Endodermal cell (in vitro differentiated cells): ENCODE measurements around the gene PTBP1. TPM values are rescaled to one million over a fixed set of nuclear protein-coding genes. Genes with fewer than 3 reads are reported as not detected.
A peak's percentile ranks its signal among the peaks of the same experiment; 100 is the strongest.

ENCODE experiments used
- DNase-seq: peaks from one replicate; pipeline ENCODE4 v3.0.0-alpha.2; 2017
- H3K27ac ChIP-seq: 2 replicates; pipeline ENCODE4 v1.5.1; 2013; ENCODE audit warnings: mild to moderate bottlenecking, low read depth, low read length, moderate library complexity
- H3K27me3 ChIP-seq: 2 replicates; pipeline ENCODE4 v1.6.1; 2013; ENCODE audit warnings: mild to moderate bottlenecking, low read length, moderate library complexity; ENCODE audit not compliant: insufficient read depth, control insufficient read depth, poor library complexity, severe bottlenecking
- H3K36me3 ChIP-seq: 2 replicates; pipeline ENCODE4 v1.7.0; 2013; ENCODE audit warnings: mild to moderate bottlenecking, low read length, moderate library complexity; ENCODE audit not compliant: control insufficient read depth, insufficient read depth
- H3K4me1 ChIP-seq: one replicate; pipeline ENCODE4 v1.7.0; 2013; ENCODE audit warnings: low read length; ENCODE audit not compliant: control insufficient read depth, insufficient read depth
- H3K4me3 ChIP-seq: 2 replicates; pipeline ENCODE4 v1.5.1; 2013; ENCODE audit warnings: mild to moderate bottlenecking, low read length, moderate library complexity
- H3K9ac ChIP-seq: 2 replicates; pipeline ENCODE4 v1.6.1; 2013; ENCODE audit warnings: mild to moderate bottlenecking, low read length, moderate library complexity; ENCODE audit not compliant: poor library complexity, severe bottlenecking; ENCODE audit errors: extremely low read depth
- H3K9me3 ChIP-seq: 2 replicates; pipeline ENCODE4 v1.6.1; 2013; ENCODE audit warnings: mild to moderate bottlenecking, low read length, moderate library complexity; ENCODE audit not compliant: control insufficient read depth
- H3K27ac Mint-ChIP-seq: 2 replicates; pipeline ENCODE4 v1.8.0; 2020; ENCODE audit warnings: mixed read lengths
- H3K27me3 Mint-ChIP-seq: 2 replicates; pipeline ENCODE4 v1.8.0; 2021; ENCODE audit warnings: mild to moderate bottlenecking, mixed read lengths; ENCODE audit not compliant: insufficient read depth
- H3K36me3 Mint-ChIP-seq: 2 replicates; pipeline ENCODE4 v1.8.0; 2020; ENCODE audit warnings: low read depth, mixed read lengths
- H3K4me1 Mint-ChIP-seq: 2 replicates; pipeline ENCODE4 v1.8.0; 2020; ENCODE audit warnings: mixed read lengths
- H3K4me3 Mint-ChIP-seq: 2 replicates; pipeline ENCODE4 v1.8.0; 2020; ENCODE audit warnings: mild to moderate bottlenecking, moderate library complexity, mixed read lengths
- H3K9me3 Mint-ChIP-seq: 2 replicates; pipeline ENCODE4 v1.8.0; 2020; ENCODE audit warnings: mild to moderate bottlenecking, mixed read lengths
- WGBS, 2 experiments: methylation state at CpG; one replicate each; pipeline versions ENCODE4 v1.1.5 to v1.1.7; 2013; ENCODE audit warnings: missing lambda C conversion rate in 2 of 2, mixed read lengths in 1 of 2; ENCODE audit not compliant: insufficient coverage in 1 of 2, insufficient read length in 1 of 2; 5-methylcytosine and 5-hydroxymethylcytosine counted together
- total RNA-seq, 2 donors: library from RNA; stranded (reverse); fragmentation: NEBNext Ultra II Directional in 1 of 2; extraction: Animal tissue kit (Norgen Biotek cat#: 25700) in 1 of 2; gene quantifications; 2 replicates in 1 of 2; 3 replicates in 1 of 2; pipeline ENCODE4 v1.2.1, GENCODE V29; 2021
- TF ChIP-seq, protein P1 (sequence below): fragments of 200-600 bp; sonication (generic); conservative IDR thresholded peaks from 2 replicates; pipeline ENCODE4 v1.5.0; 2021; ENCODE audit warnings: antibody characterized with exemption, mild to moderate bottlenecking

Gene PTBP1
- total RNA-seq, 2 donors from 2014 or later = 647 to 694 TPM

DNA sequence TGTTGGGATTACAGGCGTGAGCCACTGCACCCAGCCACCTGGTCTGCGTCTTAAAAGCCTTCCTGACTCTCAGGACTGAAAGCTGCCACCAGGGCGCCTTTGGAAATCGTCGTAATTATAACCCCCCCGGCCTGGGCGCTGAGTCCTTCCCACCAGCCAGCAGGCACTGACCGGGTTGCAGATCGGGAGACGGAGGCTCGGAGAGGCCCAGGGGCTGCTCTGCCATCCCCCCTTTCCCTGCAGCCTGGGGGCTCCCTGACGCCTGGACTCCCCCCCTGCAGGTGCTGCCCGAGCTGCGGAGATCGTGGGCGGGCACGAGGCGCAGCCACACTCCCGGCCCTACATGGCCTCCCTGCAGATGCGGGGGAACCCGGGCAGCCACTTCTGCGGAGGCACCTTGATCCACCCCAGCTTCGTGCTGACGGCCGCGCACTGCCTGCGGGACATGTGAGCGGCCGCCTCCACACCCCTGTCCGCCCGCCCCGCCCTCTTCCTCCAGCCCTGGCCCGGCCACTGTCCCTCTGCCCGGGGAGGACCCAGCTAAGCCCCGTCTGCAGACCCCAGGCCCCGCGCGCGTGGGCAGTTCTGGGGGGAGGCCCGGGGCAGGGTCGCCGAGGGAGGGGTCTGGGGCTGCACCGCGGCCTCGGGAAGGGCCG lies 46.1 kb downstream of the PTBP1 start:
- H3K9ac ChIP-seq = no peak overlapping the region
- no peak overlapping the region for H3K4me3 ChIP-seq

DNA sequence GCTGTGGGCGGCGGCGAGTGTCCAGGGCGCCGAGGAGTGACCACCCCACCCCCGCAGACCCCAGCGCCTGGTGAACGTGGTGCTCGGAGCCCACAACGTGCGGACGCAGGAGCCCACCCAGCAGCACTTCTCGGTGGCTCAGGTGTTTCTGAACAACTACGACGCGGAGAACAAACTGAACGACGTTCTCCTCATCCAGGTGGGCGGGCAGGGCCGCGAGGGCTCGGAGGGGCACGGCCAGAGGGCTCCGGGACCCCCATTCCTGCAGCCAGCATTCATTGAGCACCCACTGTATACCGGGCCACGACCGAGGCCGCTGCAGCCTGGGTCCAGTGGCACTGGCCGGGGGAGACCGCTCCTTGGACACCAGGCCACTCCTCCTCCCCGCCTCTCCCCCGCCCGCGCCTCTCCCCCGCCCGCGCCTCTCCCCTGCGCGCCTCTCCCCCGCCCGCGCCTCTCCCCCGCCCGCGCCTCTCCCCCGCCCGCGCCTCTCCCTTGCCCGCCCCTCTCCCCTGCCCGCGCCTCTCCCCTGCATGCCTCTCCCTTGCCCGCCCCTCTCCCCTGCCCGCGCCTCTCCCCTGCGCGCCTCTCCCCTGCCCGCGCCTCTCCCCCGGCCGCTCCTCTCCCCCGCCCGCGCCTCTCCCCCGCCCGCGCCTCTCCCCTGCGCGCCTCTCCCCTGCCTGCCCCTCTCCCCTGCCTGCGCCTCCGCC lies 46.7 kb downstream of the PTBP1 start:
- H3K36me3 Mint-ChIP-seq = no peaks in the 10 kb centered on the region
- no peaks in the 10 kb centered on the region for H3K4me1 Mint-ChIP-seq
- H3K9ac ChIP-seq = no peak overlapping the region
- no peaks in the 10 kb centered on the region for H3K9me3 ChIP-seq
- no peak overlapping the region for H3K4me3 Mint-ChIP-seq
- H3K9me3 Mint-ChIP-seq = no peaks in the 10 kb centered on the region
- H3K27ac Mint-ChIP-seq = no peak overlapping the region
- no peak overlapping the region for H3K27ac ChIP-seq
- 15 to 18% methylated on average over 17 to 43 of the region's 70 CpGs for WGBS, 2 experiments
- no peaks in the 10 kb centered on the region for H3K36me3 ChIP-seq
- peaks cover 31% of the 10 kb centered on the region for H3K27me3 ChIP-seq
- no peaks in the 10 kb centered on the region for H3K4me1 ChIP-seq
- no peak for DNase-seq
- H3K27me3 Mint-ChIP-seq = peaks cover 49% of the 10 kb centered on the region
- H3K4me3 ChIP-seq = no peak overlapping the region
- TF ChIP-seq, protein P1, sequence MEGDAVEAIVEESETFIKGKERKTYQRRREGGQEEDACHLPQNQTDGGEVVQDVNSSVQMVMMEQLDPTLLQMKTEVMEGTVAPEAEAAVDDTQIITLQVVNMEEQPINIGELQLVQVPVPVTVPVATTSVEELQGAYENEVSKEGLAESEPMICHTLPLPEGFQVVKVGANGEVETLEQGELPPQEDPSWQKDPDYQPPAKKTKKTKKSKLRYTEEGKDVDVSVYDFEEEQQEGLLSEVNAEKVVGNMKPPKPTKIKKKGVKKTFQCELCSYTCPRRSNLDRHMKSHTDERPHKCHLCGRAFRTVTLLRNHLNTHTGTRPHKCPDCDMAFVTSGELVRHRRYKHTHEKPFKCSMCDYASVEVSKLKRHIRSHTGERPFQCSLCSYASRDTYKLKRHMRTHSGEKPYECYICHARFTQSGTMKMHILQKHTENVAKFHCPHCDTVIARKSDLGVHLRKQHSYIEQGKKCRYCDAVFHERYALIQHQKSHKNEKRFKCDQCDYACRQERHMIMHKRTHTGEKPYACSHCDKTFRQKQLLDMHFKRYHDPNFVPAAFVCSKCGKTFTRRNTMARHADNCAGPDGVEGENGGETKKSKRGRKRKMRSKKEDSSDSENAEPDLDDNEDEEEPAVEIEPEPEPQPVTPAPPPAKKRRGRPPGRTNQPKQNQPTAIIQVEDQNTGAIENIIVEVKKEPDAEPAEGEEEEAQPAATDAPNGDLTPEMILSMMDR = no peak

More for the DNA sequence above, 46.1 kb downstream of the PTBP1 start:
- Histone ChIP-seq H3K27ac (no peak overlapping the region), H3K36me3 (no peaks in the 10 kb centered on the region), H3K9me3 (no peaks in the 10 kb centered on the region), H3K27me3 (peaks cover 31% of the 10 kb centered on the region), H3K4me1 (no peaks in the 10 kb centered on the region)
- DNase-seq = peak; percentile 77
- Mint-ChIP-seq H3K27me3 (peaks cover 46% of the 10 kb centered on the region), H3K9me3 (no peaks in the 10 kb centered on the region), H3K27ac (no peak overlapping the region), H3K36me3 (no peaks in the 10 kb centered on the region), H3K4me3 (no peak overlapping the region), H3K4me1 (no peaks in the 10 kb centered on the region)
- 9 to 11% methylated on average over 31 to 46 of the region's 46 CpGs for WGBS, 2 experiments
- TF ChIP-seq, protein P1 = peak; percentile 58

DNA sequence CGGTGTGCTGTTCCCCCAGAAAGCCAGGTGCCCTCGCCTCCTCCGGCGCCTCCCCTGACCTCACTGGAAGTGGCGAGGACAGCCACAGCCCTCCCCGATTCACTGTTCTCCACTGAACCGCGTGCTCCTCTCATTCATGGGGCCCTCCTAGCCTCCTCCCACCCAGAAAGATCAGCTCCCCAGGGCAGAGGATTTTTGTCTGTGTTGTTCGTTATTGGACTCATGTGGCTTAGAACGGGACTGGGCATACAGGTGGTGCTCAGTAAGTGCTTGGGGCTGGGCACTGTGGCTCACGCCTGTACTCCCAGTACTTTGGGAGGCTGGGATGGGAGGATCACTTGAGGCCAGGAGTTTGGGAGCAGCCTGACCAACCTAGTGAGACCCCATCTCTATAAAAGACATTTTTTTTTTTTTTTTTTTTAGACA lies 47.3 kb downstream of the PTBP1 start:
- H3K27me3 ChIP-seq = peaks cover 31% of the 10 kb centered on the region
- H3K4me1 Mint-ChIP-seq = no peaks in the 10 kb centered on the region
- H3K4me3 ChIP-seq = no peak overlapping the region
- H3K4me1 ChIP-seq = no peaks in the 10 kb centered on the region
- WGBS, 2 experiments = 55 to 69% methylated on average over 6 to 11 of the region's 11 CpGs
- H3K4me3 Mint-ChIP-seq = no peak overlapping the region
- no peaks in the 10 kb centered on the region for H3K36me3 ChIP-seq
- H3K27me3 Mint-ChIP-seq = peaks cover 49% of the 10 kb centered on the region
- H3K9me3 ChIP-seq = no peaks in the 10 kb centered on the region
- TF ChIP-seq, protein P1 = no peak
- DNase-seq = no peak
- H3K27ac ChIP-seq = no peak overlapping the region
- no peaks in the 10 kb centered on the region for H3K36me3 Mint-ChIP-seq
- no peaks in the 10 kb centered on the region for H3K9me3 Mint-ChIP-seq
- no peak overlapping the region for H3K27ac Mint-ChIP-seq
- no peak overlapping the region for H3K9ac ChIP-seq
